ENCODE measurements around the gene UTP25.

DNA sequence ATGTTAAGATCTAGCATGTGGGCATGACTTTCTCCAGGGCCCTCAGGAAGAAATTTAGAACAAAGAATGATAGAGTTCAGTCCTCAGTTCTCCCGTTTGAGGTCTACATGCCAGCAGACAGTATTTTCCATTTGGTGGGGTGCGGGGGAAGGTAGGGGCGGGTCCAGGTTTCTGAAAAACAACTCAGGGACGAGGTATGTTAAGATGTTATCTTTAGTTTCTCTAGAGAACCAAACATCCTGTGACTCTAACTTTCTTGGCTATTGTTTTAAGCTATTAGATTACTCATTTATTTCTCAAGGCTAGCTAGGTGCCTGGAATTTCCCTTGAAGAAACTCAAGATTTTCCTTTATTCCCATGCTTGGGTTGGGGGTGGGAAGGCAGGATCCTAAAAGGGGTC lies 67.9 kb downstream of the UTP25 start:
- no peak for TF ChIP-seq EZH2phosphoT487 (IDR thresholded peaks at IDR 0.05; ENCODE audit: borderline replicate concordance)
- TF ChIP-seq CTCF (IDR thresholded peaks at IDR 0.05 in 2 of 3, conservative IDR thresholded peaks at IDR 0.05 in 1 of 3; ENCODE audit: borderline replicate concordance in 1 of 3, insufficient read depth in 1 of 3, low read depth in 2 of 3, low read length in 2 of 3) = no peak
- no peak for TF ChIP-seq TCF7L2 (IDR thresholded peaks at IDR 0.05; ENCODE audit: borderline replicate concordance, extremely low read depth, insufficient read depth, insufficient read length)
- TF ChIP-seq JUND (IDR thresholded peaks at IDR 0.05) = no peak
- TF ChIP-seq POLR2A (IDR thresholded peaks at IDR 0.05; ENCODE audit: borderline replicate concordance, extremely low read depth, insufficient read depth, insufficient read length) = no peak
- TF ChIP-seq POLR2AphosphoS5 (IDR thresholded peaks at IDR 0.05; ENCODE audit: low read depth, low read length) = no peak
- TF ChIP-seq ZNF274 (IDR thresholded peaks at IDR 0.05; ENCODE audit: low read depth, low read length) = no peak
- TF ChIP-seq RAD21 (IDR thresholded peaks at IDR 0.05; ENCODE audit: low read depth) = no peak
- no peak for TF ChIP-seq SIN3A (IDR thresholded peaks at IDR 0.05; ENCODE audit: low read depth)
